OCI-M2 (cell line): ENCODE results near the gene NUDT4.
"Not testable (repeated sequence)": the region's sequence is repeated elsewhere in the genome, so short reads cannot be mapped to it uniquely, and the experiment has no call there.

Experiments
- DNase-seq: peaks from one replicate; lab custom pipeline; 2025; ENCODE audit not compliant: unreplicated experiment; lab: John Stamatoyannopoulos, UW

Gene NUDT4

DNA sequence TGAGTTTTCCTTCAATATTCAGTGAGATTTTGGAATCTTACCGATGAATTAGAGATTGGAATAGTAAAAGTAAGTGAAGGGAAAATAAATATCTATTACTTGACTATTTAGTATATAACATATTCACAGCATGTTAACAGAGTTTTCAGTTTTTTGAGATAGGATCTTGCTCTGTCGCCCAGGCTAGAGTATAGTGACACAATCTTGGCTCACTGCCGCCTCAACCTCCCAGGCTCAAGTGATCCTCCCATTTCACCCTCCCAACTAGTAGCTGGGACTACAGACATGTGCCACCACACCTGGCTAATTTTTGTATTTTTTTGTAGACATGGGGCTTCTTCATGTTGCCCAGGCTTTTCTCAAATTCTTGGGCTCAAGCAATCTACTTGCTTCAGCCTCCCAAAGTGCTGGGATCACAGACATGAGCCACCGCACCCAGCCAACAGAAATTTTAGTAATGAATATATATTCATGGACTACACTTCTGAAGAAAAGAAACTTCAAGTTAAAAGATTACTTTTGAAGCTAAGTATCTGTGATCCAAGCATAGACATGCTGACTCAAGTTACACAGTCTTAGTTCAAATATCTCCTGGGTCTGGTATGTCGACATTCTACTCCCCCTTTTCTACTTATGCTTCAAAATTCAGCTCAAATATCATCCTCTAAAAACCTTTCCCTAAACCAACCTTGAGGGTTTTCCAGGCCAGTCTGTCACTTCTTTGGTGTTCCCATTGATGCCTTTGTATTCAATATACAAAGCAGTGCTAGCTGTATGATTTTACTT is 50.2 kb downstream of the NUDT4 start:
- no peak for DNase-seq

DNA sequence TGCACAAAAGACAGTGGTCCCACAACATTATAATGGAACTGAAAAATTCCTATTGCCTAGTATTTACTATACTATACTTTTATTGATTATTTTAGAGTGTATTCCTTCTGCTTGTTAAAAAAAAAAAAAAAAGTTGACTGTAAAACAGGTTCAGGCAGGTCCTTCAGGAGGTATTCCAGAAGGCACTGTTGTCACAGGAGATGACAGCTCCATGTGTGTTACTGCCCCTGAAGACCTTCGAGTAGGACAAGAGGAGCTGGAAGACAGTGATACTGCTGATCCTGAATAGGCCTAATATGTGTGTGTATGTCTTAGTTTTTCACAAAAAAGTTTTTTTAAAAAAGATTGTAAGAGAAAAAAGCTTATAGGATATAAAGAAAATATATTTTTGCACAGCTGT is 51.7 kb downstream of the NUDT4 start:
- DNase-seq = no peak

DNA sequence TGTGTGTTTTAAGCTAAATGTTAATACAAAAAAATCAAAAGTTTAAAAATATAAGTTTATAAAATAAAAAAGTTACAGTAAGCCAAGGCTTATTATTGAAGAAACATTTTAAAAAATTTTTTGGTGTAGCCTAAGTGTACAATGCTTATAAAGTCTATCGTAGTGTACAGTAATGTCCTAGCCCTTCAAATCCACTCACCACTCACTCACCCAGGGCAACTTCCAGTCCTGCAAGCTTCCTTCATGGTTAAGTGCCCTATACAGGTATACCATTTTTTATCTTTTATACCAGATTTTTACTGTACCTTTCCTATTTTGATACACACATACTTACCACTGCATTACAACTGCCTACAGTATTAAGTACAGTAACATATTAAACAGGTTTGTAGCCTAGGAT is 52.1 kb downstream of the NUDT4 start:
- no peak for DNase-seq

- DNase-seq = no peak
These were observed 52.6 kb downstream of the NUDT4 start for GRCh38 chr12:93430280-93430679.

DNA sequence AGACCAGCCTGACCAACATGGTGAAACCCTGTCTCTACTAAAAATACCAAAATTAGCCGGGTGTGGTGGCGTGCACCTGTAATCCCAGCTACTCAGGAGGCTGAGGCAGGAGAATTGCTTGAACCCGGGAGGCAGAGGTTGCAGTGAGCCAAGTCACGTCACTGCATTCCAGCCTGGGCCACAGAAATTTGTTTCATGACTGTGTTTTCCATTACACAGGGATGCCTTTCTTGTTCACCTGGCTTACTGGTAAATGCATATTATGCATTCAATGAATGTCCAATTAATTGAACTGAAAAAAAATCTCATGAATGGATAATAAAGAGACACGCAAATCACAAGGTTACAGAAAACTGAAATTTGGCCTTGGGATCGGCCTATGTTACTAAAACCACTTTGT is 54.3 kb downstream of the NUDT4 start:
- not testable (repeated sequence) for DNase-seq

- no peak for DNase-seq
These were observed 56.6 kb downstream of the NUDT4 start for GRCh38 chr12:93434256-93434865.

- no peak for DNase-seq
These were observed 60.7 kb downstream of the NUDT4 start for GRCh38 chr12:93438266-93439050.

DNA sequence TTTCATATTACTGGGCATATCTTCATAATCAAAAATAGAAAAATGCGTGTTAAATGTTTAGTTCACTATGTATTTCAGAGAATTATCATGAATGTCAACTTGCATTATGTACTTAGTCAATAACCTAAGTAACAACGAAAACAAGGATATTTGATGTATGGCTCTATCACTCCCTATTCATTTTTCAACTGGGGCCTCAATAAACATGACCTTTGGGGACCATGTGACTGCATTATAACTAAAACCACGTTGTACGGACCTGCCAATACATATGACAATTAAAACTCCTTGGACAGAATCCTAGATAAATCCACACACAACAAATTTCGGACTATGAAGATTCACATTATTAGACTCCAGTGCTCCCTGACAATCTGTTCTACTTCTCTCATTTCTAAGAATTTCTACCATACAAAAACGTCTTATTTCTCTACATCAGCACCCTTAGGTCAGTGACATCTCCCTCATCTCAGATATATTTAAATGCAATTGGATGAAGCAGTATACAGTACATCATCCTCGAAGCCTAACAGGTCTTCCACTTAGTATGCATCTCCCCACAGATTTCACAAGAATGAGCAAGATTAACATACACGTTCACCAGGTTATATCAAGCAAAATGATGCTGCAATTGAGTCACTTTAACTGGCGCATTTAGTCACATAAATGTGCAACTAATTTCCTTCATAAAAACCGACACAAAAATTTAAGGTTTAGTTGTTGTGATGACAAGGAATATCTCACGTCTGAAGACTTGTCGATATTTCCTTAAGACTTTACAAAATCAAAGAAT is 62.5 kb downstream of the NUDT4 start:
- DNase-seq = no peak

GRCh38 chr12:93441081-93441616 is 63.4 kb downstream of the NUDT4 start:
- DNase-seq = no peak

GRCh38 chr12:93441617-93442410 is 64.1 kb downstream of the NUDT4 start, which contains the start of gene UBE2N:
TSS of gene UBE2N (minus strand) at chr12:93441947. CDS start at chr12:93441884, 63 bp downstream.
- DNase-seq = peak; percentile 85

DNA sequence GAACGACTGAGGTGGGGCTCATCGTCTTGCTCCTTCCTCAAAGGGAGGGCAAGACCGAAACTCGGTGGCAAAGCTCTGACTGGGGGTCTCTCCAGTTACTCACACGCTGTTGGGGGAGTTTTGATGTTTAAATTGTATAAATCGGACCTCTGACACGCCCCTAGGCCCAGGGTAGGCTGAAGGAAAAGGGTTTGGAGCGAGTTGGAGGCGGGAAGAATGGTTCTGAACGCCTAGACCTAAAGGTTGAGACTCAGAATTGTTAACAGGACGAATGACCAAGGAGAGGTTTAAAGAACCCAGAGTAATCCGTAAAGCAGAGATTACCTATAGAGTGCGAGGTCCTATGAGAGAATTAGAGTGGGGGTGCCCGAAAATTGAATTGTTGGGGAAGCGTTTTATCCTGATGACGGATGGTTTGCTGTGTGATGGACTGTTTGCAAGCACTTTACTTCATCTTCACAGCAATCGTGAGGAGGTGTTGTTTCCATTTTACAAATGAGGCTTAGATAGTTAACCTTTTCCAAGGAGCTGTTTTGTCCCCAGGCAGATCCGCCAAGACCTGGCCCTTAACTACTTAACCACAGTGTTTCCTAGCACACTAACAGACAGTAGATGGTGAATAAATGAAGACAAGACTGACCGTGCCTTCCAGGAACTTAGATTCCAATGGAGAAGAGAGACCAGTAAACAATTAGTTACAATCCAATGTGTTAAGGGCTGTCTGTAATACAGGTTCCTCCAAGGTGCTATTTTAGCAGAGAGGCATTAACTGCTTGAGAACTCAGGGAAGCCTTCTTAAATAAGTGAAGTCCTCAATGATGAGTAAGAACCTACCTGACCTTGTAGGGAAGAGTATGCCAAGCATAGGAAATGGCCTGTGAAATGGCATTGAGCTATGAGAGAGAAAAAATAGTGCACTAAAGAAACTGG is 65.0 kb downstream of the NUDT4 start:
- DNase-seq = no peak

DNA sequence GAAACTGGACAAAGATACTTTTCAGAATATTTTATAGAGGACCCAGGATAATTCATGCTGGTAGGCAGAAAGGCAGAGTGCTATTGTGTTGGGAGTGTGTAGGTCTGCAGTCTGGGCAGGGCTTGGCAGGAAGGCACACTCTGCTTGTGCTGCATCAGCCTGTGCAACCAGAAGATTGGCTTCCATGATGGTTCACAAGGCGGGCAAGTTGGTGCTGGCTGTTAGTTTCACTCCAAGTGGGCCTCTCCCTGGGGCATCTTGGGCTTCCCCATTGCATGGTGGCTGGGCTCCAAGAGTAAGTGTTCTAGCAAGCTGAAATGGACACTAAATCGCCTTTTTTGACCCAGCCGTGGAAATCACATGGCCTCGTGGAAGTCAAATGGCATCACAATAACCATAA is 65.9 kb downstream of the NUDT4 start:
- no peak for DNase-seq

- DNase-seq = no peak
These were observed 70.0 kb downstream of the NUDT4 start for GRCh38 chr12:93447555-93448290.

GRCh38 chr12:93448796-93449195 is 71.1 kb downstream of the NUDT4 start:
- no peak for DNase-seq

- no peak for DNase-seq
These were observed 71.6 kb downstream of the NUDT4 start for GRCh38 chr12:93449277-93449676.

DNA sequence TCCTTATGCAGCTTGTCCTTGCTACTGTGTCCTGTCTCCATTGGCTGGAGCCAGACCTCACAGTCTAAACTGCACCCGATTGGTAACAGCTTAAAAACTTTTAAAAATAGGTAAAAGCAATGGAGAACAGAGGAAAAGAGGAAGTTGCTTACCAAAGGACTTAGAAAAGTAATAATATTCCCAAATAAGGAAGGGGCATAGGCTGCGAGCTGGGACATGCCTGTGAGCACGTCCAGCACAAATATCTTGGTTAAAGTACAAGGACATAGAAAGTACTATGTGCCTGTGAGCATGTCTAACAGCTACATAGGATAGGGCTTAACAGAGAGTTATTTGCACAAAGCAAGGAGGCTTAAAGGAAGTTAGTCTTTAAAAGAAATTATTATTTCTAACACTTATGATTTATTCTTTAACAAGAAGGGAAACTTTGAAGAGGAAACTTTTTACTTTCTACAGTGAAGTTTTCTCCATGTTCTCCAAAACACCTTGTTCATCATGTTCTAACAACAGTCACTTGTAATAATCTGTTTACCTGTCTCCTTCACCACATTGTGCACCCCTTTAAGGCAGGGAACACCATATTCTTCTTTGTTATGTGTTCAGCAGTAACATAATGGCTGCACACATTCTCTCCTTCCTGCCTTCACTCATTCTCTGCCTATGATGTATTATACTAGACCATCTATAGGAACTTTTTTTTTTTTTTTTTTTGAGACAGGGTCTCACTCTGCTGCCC is 73.9 kb downstream of the NUDT4 start:
- DNase-seq = no peak

GRCh38 chr12:93453633-93454032 is 75.9 kb downstream of the NUDT4 start:
- DNase-seq = no peak

GRCh38 chr12:93456077-93456476 is 78.4 kb downstream of the NUDT4 start:
- DNase-seq = no peak
